Fibroblast of the conjunctiva (primary cell): ENCODE data around the gene SUN1.

ENCODE experiments used
- DNase-seq: peaks from one replicate; pipeline ENCODE4 v3.0.0-alpha.2; 2010; ENCODE audit warnings: low read depth

Gene SUN1

GRCh38 chr7:805261-805660 lies 27.0 kb upstream of the SUN1 start:
- DNase-seq: no peak

DNA sequence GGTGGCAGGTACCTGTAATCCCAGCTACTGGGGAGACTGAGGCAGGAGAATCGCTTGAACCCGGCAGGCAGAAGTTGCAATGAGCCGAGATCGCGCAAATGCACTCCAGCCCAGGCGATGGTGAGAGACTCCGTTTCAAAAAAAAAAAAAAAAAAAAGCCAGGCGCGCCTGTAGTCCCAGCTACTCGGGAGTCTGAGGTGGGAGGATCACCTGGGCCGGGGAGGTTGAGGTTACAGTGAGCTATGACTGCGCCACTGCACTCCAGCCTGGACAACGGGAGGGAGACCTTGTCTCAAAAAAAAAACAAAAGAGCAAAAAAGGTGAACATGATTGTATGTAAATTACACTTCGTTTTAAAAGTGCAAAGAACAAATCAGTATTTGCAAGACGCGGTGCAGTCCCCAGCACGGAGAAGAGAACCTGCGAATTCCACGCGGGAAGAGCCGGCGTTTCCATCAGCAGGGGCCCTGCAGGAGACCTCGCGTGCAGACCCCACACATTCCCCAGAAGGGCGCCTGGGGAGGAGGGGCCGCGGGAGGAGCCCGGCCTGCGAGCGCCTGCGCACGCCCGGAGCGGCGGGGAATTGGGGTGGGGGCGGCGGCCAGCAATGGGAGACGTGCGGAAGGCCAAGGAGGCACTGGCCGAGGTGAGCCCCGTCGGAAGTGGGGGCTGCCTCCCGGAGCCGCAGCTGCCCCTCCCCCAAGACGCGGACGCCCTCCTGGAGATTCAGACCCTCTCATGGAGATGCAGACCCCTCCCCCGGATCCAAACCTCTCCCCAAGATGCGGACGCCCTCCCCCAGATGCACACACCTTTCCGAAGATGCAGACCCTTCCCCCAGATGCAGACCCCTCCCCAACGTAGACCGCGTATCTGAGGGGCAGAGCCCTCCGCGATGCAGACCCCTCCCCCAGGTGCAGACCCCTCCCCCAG lies 16.7 kb upstream of the SUN1 start:
- no peak for DNase-seq

DNA sequence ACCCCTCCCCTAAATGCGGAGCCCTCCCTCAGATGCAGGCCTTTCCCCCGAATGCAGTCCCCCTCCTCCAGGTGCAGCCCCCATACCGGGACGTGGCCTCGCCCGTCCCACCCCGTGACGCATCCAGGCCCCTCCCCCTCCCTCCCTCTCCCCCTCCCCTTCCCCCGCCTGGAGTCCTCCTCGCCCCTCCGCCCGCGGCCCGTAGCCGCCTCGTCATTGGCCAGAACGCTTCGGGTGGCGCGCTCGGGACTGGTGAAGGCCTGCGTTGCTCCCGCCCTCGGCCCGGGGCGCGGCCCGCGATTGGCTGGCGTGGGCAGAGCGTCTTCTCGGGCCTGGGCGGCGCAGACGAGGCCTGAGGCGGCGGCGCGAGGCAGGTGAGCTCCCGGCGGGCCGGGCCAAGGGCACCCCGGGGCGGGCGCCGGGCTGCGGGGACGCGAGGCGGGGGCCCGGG lies 16.0 kb upstream of the SUN1 start:
- peak; percentile 95 for DNase-seq

GRCh38 chr7:816751-817671 lies 15.3 kb upstream of the SUN1 start:
- no peak for DNase-seq

DNA sequence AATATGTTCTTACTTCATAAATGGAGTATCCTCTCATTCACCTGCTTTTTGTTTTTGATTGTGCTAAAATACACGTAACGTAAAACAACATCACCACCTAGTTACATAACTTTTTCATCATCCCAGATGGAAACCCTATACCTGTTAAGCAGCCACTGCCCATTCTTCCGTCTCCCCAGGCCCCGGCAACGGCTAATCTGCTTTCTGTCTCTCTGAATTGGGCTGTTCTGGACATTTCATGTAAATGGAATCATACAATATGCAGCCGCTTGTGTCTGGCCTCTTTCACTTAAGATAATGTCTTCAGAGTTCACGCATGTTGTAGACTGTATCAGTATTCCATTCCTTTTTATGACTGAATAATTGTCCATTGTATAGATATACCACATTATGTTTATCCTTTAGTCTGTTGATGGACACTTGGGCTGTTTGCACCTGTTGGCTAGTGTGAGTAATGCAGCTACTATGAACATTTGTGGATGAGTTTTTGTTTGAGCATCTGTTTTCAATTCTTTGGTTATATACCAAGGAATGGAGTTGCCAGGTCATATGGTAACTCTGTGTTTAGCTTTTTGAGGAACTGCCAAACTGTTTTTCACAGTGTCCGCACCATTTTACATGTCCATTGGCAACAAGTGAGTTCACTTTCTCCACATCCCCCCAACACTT lies 14.1 kb upstream of the SUN1 start:
- peak; percentile 81 for DNase-seq

- DNase-seq: no peak
These were observed 11.9 kb upstream of the SUN1 start for GRCh38 chr7:820341-820740.

DNA sequence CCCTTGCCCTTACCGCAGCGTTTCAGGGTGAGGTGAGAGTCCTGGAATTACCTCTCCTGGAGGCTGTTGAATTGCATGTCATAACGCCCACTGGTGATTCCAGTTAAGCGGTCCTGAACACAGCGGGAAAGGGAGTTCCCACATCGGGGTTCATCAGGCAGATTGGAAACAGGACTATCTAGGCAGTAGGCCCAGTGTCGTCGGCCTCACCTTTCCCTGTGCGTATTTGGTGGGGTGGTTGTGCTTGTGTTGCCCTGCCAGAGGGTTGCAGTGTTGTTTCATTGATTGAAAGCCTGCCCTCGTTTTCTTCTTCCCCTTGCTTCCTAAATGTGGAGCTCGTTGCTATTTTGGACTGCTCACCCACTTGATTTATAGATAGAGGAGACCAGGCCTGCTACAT lies 10.6 kb upstream of the SUN1 start:
- DNase-seq: no peak

DNA sequence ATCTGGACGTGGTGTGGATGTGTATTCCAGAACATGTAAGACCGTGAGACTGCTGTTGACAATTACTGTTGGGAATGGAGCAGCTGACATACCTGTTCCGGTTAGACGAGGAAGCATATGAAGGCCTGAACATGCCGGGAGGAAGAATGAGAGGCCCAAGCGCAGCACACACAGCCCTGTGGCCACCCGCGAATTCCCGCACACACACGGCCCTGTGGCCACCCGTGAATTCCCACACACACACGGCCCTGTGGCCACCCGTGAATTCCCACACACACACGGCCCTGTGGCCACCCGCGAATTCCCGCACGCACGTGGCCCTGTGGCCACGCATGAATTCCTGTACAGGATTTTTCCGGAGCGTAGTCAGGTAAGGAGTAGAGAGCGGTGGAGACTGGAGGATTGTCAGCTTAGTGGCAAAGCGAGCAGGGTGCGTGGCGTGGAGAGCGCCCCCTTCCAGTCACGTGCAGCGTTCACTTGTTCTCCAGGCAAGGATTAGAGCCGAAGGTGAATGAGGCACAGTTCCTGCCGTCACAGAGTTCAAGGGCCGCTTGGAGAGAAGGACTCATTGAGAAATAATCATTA lies 9.5 kb upstream of the SUN1 start:
- no peak for DNase-seq

- no peak for DNase-seq
These were observed 8.6 kb upstream of the SUN1 start for GRCh38 chr7:823649-824048.

DNA sequence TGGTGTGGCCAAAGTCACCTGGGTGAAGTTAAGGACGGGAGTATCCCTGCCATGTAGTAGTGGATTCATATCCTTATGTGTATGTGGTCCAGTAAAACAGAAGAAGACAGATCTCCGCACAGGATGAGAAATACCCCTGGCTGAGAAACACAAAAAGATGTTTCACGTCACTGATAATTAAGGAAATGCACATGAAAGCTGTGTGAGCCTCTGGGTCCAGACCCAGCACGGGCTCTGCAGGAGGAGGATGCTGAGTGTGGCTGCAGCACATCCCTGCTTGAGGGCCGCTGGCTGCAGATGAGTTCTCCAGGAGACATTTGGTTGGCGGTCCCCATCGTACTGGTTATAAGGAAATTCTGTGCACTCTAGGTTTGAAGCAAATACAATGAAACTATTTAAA lies 8.2 kb upstream of the SUN1 start:
- no peak for DNase-seq

- DNase-seq: no peak
These were observed 7.6 kb upstream of the SUN1 start for GRCh38 chr7:824664-825063.

DNA sequence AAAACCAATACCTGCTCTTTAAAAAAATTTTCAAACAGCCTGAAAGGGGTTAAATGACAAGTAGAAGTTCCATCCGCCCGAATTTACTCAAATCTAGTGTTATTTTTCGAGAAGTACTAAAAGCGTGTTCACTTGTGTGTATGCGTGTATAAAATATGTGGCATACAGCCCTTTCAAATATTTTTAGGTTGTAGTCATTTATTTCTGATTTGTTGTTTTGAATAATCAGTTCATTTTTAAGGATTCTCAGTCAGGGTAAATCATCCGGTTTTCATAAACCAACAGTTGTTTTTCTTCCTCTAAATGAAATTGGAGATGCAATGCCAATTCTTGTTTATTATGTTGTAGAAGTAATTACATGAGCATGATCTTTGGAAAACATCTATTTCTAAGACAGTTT lies 6.9 kb upstream of the SUN1 start:
- no peak for DNase-seq

DNA sequence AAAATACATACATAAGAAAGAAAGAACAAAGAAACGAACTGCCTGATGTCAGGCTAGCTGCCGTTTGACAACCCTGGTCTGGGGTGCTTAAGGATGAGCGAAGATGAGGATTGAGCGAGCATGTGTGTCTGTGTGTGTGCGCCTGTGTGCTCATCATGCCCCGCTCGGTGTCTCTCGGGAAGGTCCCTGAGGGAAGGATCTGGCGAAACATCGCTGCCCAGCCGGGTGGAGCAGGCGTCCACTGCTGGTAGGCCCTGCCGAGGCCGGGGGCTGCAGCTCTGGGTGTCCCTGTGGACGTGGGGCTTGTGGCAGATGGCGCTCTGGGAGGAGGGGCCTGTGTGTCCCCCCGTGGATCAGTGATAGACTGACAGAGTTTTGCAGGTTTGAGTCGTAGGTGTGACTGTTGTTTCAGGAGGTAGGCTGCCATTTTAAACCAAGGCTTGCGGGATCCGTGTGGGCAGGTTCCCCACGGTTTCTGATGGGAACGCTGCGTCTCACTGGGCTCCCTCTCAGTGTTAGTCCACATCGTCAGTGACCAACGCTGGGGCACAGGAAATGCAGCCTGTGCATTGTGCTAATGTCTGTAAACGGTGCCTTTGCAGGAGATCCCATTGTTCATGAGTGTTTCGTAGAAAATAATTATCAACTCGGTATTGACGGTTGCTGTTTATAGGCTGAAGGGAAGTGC lies 5.9 kb upstream of the SUN1 start:
- DNase-seq: no peak

- DNase-seq: no peak
These were observed 3.3 kb upstream of the SUN1 start for GRCh38 chr7:828793-829561.

- no peak for DNase-seq
These were observed 2.2 kb upstream of the SUN1 start for GRCh38 chr7:830069-830468.

- DNase-seq: peak; percentile 82
These were observed 595 bp upstream of the SUN1 start for GRCh38 chr7:831596-832166.

DNA sequence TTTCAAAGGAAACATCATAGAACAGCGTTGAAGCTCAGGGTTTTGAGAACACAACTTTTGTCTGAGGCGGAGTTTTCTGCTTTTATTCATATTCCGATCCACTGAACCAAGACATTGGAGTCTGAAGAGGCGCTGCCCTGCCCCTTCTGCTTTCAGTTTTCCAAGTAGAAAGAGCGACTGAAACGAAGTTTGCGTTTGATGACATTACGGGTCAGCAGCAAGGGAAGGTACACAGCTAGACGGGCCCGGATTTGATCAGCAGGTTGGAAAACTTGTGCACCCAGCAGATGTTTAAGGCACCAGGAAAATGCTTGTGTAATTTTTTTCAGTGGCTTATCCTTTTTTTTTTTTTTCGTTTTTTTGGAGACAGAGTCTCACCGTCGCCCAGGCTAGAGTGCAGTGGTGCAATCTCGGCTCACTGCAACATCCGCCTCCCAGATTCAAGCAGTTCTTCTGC lies 720 bp downstream of the SUN1 start:
- DNase-seq: no peak

GRCh38 chr7:833601-834258 lies 1.5 kb downstream of the SUN1 start:
- DNase-seq: no peak

- no peak for DNase-seq
These were observed 2.0 kb downstream of the SUN1 start for GRCh38 chr7:834277-834676.

DNA sequence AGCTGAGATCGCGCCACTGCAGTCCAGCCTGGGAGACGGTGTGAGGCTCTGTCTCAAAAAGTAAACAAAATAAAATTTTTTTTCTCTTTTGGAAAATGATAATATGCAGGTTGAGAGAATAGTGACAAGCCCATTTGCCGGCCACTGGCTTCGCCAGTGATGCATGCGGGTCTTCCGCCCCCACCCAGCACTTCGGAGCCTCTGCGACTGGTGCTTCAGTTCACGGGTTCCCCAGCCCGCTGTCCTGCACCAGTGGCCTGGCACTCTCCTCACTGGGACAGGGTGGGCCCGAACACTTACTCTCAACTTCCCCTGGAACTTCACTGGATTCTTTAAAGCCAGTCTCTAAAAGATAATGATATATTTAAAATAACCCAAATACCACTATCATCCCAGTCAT lies 2.7 kb downstream of the SUN1 start:
- DNase-seq: no peak
